ENCODE data around the gene DSPP.

GRCh38 chr4:87589531-87589930, 18.8 kb upstream of the DSPP start:
- TF ChIP-seq EZH2 (IDR thresholded peaks at IDR 0.05; ENCODE audit: insufficient read depth, low read length): no peak
- TF ChIP-seq, protein P1, sequence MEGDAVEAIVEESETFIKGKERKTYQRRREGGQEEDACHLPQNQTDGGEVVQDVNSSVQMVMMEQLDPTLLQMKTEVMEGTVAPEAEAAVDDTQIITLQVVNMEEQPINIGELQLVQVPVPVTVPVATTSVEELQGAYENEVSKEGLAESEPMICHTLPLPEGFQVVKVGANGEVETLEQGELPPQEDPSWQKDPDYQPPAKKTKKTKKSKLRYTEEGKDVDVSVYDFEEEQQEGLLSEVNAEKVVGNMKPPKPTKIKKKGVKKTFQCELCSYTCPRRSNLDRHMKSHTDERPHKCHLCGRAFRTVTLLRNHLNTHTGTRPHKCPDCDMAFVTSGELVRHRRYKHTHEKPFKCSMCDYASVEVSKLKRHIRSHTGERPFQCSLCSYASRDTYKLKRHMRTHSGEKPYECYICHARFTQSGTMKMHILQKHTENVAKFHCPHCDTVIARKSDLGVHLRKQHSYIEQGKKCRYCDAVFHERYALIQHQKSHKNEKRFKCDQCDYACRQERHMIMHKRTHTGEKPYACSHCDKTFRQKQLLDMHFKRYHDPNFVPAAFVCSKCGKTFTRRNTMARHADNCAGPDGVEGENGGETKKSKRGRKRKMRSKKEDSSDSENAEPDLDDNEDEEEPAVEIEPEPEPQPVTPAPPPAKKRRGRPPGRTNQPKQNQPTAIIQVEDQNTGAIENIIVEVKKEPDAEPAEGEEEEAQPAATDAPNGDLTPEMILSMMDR (IDR thresholded peaks at IDR 0.05; ENCODE audit: insufficient read depth, low read depth, low read length): no peak
